ENCODE results near the gene HMX3.

HMX3 gene

GRCh38 chr10:123156078-123156477, 20.3 kb downstream of the HMX3 start:
- no peak for TF ChIP-seq CTCF (IDR thresholded peaks at IDR 0.05; ENCODE audit: extremely low read depth, insufficient read depth, missing control alignments)
- in situ Hi-C loops (cut with MboI; ENCODE audit: low pct_unique_long_range_greater_than_20kb, low sequenced_read_pairs, unreplicated experiment): loop anchor here (10.0 kb wide), 1 partner anchor 239 kb away; no protein-coding TSS in a partner anchor
- no peak for DNase-seq (ENCODE audit: low spot score)

- no peak for TF ChIP-seq CTCF (IDR thresholded peaks at IDR 0.05; ENCODE audit: extremely low read depth, insufficient read depth, missing control alignments)
- in situ Hi-C loops (cut with MboI; ENCODE audit: low pct_unique_long_range_greater_than_20kb, low sequenced_read_pairs, unreplicated experiment): loop anchor here (10.0 kb wide), 1 partner anchor 238 kb away; no protein-coding TSS in a partner anchor
- no peak for DNase-seq (ENCODE audit: low spot score)
Observed at GRCh38 chr10:123157210-123157609, 21.4 kb downstream of the HMX3 start.

GRCh38 chr10:123158682-123159081, 22.9 kb downstream of the HMX3 start:
- no peak for TF ChIP-seq CTCF (IDR thresholded peaks at IDR 0.05; ENCODE audit: extremely low read depth, insufficient read depth, missing control alignments)
- in situ Hi-C loops (cut with MboI; ENCODE audit: low pct_unique_long_range_greater_than_20kb, low sequenced_read_pairs, unreplicated experiment): loop anchor here (10.0 kb wide), 1 partner anchor 236 kb away; no protein-coding TSS in a partner anchor
- no peak for DNase-seq (ENCODE audit: low spot score)

GRCh38 chr10:123160311-123160980, 24.7 kb downstream of the HMX3 start:
- no peak for DNase-seq (ENCODE audit: low spot score)
- no peak for TF ChIP-seq CTCF (IDR thresholded peaks at IDR 0.05; ENCODE audit: extremely low read depth, insufficient read depth, missing control alignments)
- in situ Hi-C loops (cut with MboI; ENCODE audit: low pct_unique_long_range_greater_than_20kb, low sequenced_read_pairs, unreplicated experiment): no loop called here

GRCh38 chr10:123164319-123164718, 28.5 kb downstream of the HMX3 start:
- in situ Hi-C loops (cut with MboI; ENCODE audit: low pct_unique_long_range_greater_than_20kb, low sequenced_read_pairs, unreplicated experiment): no loop called here
- no peak for TF ChIP-seq CTCF (IDR thresholded peaks at IDR 0.05; ENCODE audit: extremely low read depth, insufficient read depth, missing control alignments)
- DNase-seq (ENCODE audit: low spot score): no peak

GRCh38 chr10:123165445-123166072, 29.8 kb downstream of the HMX3 start:
- TF ChIP-seq CTCF (IDR thresholded peaks at IDR 0.05; ENCODE audit: extremely low read depth, insufficient read depth, missing control alignments): no peak
- in situ Hi-C loops (cut with MboI; ENCODE audit: low pct_unique_long_range_greater_than_20kb, low sequenced_read_pairs, unreplicated experiment): no loop called here
- DNase-seq (ENCODE audit: low spot score): no peak

Data from GM13977 (cell line).